GM12872 (cell line): ENCODE results near the gene MT1G.
A peak's percentile ranks its signal among the peaks of the same experiment; 100 is the strongest.

ENCODE experiments used
- CTCF ChIP-seq: IDR thresholded peaks from 3 replicates; pipeline ENCODE4 v1.5.1; 2011; ENCODE audit warnings: low read depth, mild to moderate bottlenecking, low read length, moderate library complexity; ENCODE audit not compliant: insufficient read depth

MT1G gene

GRCh38 chr16:56633535-56633934 lies 34.3 kb downstream of the MT1G start:
- no peak for TF ChIP-seq CTCF

- no peak for TF ChIP-seq CTCF
Observed at GRCh38 chr16:56632848-56633365, 35.0 kb downstream of the MT1G start.

- TF ChIP-seq CTCF: no peak
Observed at GRCh38 chr16:56632156-56632847, 35.6 kb downstream of the MT1G start, which contains the start of gene MT1M. MT1M (plus strand) TSS chr16:56632659; CDS start chr16:56632732, 73 bp downstream.

- TF ChIP-seq CTCF: no peak
Observed at GRCh38 chr16:56631832-56632155, 36.1 kb downstream of the MT1G start.

GRCh38 chr16:56631197-56631596 lies 36.7 kb downstream of the MT1G start:
- TF ChIP-seq CTCF: no peak

GRCh38 chr16:56630134-56630533 lies 37.7 kb downstream of the MT1G start:
- TF ChIP-seq CTCF: peak; percentile 42; the same call in 2 of the 3 replicates

GRCh38 chr16:56629531-56629930 lies 38.3 kb downstream of the MT1G start:
- no peak for TF ChIP-seq CTCF
